ENCODE measurements around the gene OR2H1. TPM values are rescaled to one million over a fixed set of nuclear protein-coding genes. Genes with fewer than 3 reads are reported as not detected.

The OR2H1 gene
- total RNA-seq, 1 donor from 2014 or later: not detected

GRCh38 chr6:29462022-29462421 lies 5.1 kb downstream of the OR2H1 start:
- Mint-ChIP-seq H3K36me3 (ENCODE audit: low read depth) (no peaks in the 10 kb centered on the region), H3K9me3 (no peaks in the 10 kb centered on the region), H3K4me1 (no peaks in the 10 kb centered on the region), H3K27ac (no peak overlapping the region), H3K27me3 (peaks cover 14% of the 10 kb centered on the region), H3K4me3 (no peak overlapping the region)
- no peak for DNase-seq
- intact Hi-C loops (cut with micrococcal nuclease): no loop called here

- no peak for DNase-seq
- Mint-ChIP-seq H3K27ac (no peak overlapping the region), H3K4me3 (no peak overlapping the region), H3K4me1 (no peaks in the 10 kb centered on the region), H3K27me3 (peaks cover 11% of the 10 kb centered on the region), H3K36me3 (ENCODE audit: low read depth) (no peaks in the 10 kb centered on the region), H3K9me3 (no peaks in the 10 kb centered on the region)
- intact Hi-C loops (cut with micrococcal nuclease): no loop called here
These were observed 8.3 kb downstream of the OR2H1 start for GRCh38 chr6:29465279-29465678.

GRCh38 chr6:29465801-29466200 lies 8.8 kb downstream of the OR2H1 start:
- H3K27me3 Mint-ChIP-seq: peaks cover 11% of the 10 kb centered on the region
- H3K9me3 Mint-ChIP-seq: no peaks in the 10 kb centered on the region
- H3K27ac Mint-ChIP-seq: no peak overlapping the region
- no peak overlapping the region for H3K4me3 Mint-ChIP-seq
- H3K36me3 Mint-ChIP-seq (ENCODE audit: low read depth): no peaks in the 10 kb centered on the region
- DNase-seq: no peak
- intact Hi-C loops (cut with micrococcal nuclease): no loop called here
- H3K4me1 Mint-ChIP-seq: no peaks in the 10 kb centered on the region

GRCh38 chr6:29466241-29466640 lies 9.3 kb downstream of the OR2H1 start:
- peaks cover 8% of the 10 kb centered on the region for H3K27me3 Mint-ChIP-seq
- no peak overlapping the region for H3K27ac Mint-ChIP-seq
- H3K9me3 Mint-ChIP-seq: no peaks in the 10 kb centered on the region
- intact Hi-C loops (cut with micrococcal nuclease): no loop called here
- no peaks in the 10 kb centered on the region for H3K36me3 Mint-ChIP-seq (ENCODE audit: low read depth)
- H3K4me3 Mint-ChIP-seq: no peak overlapping the region
- no peaks in the 10 kb centered on the region for H3K4me1 Mint-ChIP-seq
- no peak for DNase-seq

- H3K36me3 Mint-ChIP-seq (ENCODE audit: low read depth): no peaks in the 10 kb centered on the region
- no peak overlapping the region for H3K4me3 Mint-ChIP-seq
- no peaks in the 10 kb centered on the region for H3K9me3 Mint-ChIP-seq
- H3K27me3 Mint-ChIP-seq: peaks cover 6% of the 10 kb centered on the region
- intact Hi-C loops (cut with micrococcal nuclease): no loop called here
- DNase-seq: peak; percentile 18
- no peak overlapping the region for H3K27ac Mint-ChIP-seq
- no peaks in the 10 kb centered on the region for H3K4me1 Mint-ChIP-seq
These were observed 18.0 kb downstream of the OR2H1 start for GRCh38 chr6:29474996-29475395.

- H3K4me1 Mint-ChIP-seq: no peaks in the 10 kb centered on the region
- H3K9me3 Mint-ChIP-seq: no peaks in the 10 kb centered on the region
- peaks cover 9% of the 10 kb centered on the region for H3K27me3 Mint-ChIP-seq
- H3K4me3 Mint-ChIP-seq: no peak overlapping the region
- intact Hi-C loops (cut with micrococcal nuclease): no loop called here
- DNase-seq: no peak
- no peaks in the 10 kb centered on the region for H3K36me3 Mint-ChIP-seq (ENCODE audit: low read depth)
- H3K27ac Mint-ChIP-seq: no peak overlapping the region
These were observed 21.0 kb downstream of the OR2H1 start for GRCh38 chr6:29477923-29478450.

GRCh38 chr6:29478740-29479139 lies 21.8 kb downstream of the OR2H1 start:
- no peak for DNase-seq
- H3K4me1 Mint-ChIP-seq: no peaks in the 10 kb centered on the region
- H3K36me3 Mint-ChIP-seq (ENCODE audit: low read depth): no peaks in the 10 kb centered on the region
- no peaks in the 10 kb centered on the region for H3K9me3 Mint-ChIP-seq
- intact Hi-C loops (cut with micrococcal nuclease): no loop called here
- H3K27ac Mint-ChIP-seq: no peak overlapping the region
- no peak overlapping the region for H3K4me3 Mint-ChIP-seq
- peaks cover 7% of the 10 kb centered on the region for H3K27me3 Mint-ChIP-seq

GRCh38 chr6:29479560-29479959 lies 22.6 kb downstream of the OR2H1 start:
- H3K4me3 Mint-ChIP-seq: no peak overlapping the region

GRCh38 chr6:29483186-29483585 lies 26.2 kb downstream of the OR2H1 start:
- Mint-ChIP-seq H3K27me3 (peaks cover 10% of the 10 kb centered on the region), H3K36me3 (ENCODE audit: low read depth) (no peaks in the 10 kb centered on the region), H3K4me1 (no peaks in the 10 kb centered on the region), H3K4me3 (no peak overlapping the region), H3K9me3 (no peaks in the 10 kb centered on the region), H3K27ac (no peak overlapping the region)
- intact Hi-C loops (cut with micrococcal nuclease): no loop called here
- DNase-seq: no peak

More at GRCh38 chr6:29479560-29479959, 22.6 kb downstream of the OR2H1 start:
- no peaks in the 10 kb centered on the region for H3K9me3 Mint-ChIP-seq
- H3K4me1 Mint-ChIP-seq: no peaks in the 10 kb centered on the region
- intact Hi-C loops (cut with micrococcal nuclease): no loop called here
- DNase-seq: no peak
- no peaks in the 10 kb centered on the region for H3K36me3 Mint-ChIP-seq (ENCODE audit: low read depth)
- H3K27ac Mint-ChIP-seq: no peak overlapping the region
- H3K27me3 Mint-ChIP-seq: peaks cover 7% of the 10 kb centered on the region

- Mint-ChIP-seq H3K4me3 (no peak overlapping the region), H3K4me1 (no peaks in the 10 kb centered on the region), H3K27me3 (peaks cover 10% of the 10 kb centered on the region), H3K27ac (no peak overlapping the region), H3K9me3 (no peaks in the 10 kb centered on the region), H3K36me3 (ENCODE audit: low read depth) (no peaks in the 10 kb centered on the region)
- DNase-seq: no peak
- intact Hi-C loops (cut with micrococcal nuclease): no loop called here
These were observed 26.8 kb downstream of the OR2H1 start for GRCh38 chr6:29483735-29484134.

- no peak overlapping the region for H3K4me3 Mint-ChIP-seq
- no peak for DNase-seq
- H3K9me3 Mint-ChIP-seq: no peaks in the 10 kb centered on the region
- H3K27me3 Mint-ChIP-seq: peaks cover 16% of the 10 kb centered on the region
- no peak overlapping the region for H3K27ac Mint-ChIP-seq
- no peaks in the 10 kb centered on the region for H3K4me1 Mint-ChIP-seq
- H3K36me3 Mint-ChIP-seq (ENCODE audit: low read depth): no peaks in the 10 kb centered on the region
- intact Hi-C loops (cut with micrococcal nuclease): no loop called here
These were observed 29.6 kb downstream of the OR2H1 start for GRCh38 chr6:29486577-29486976.

GRCh38 chr6:29487131-29487530 lies 30.2 kb downstream of the OR2H1 start:
- Mint-ChIP-seq H3K27me3 (peaks cover 14% of the 10 kb centered on the region), H3K4me3 (no peak overlapping the region), H3K9me3 (no peaks in the 10 kb centered on the region)

GRCh38 chr6:29487660-29488059 lies 30.7 kb downstream of the OR2H1 start, which contains the start of gene MAS1L:
Gene MAS1L, minus strand, starts transcription at chr6:29487956. Its CDS starts 54 bp downstream, at chr6:29487902.
- H3K27ac Mint-ChIP-seq: no peak within 1 kb of the TSS
- no peak within 1 kb of the TSS for H3K4me3 Mint-ChIP-seq
- no peaks in the 10 kb centered on the region for H3K4me1 Mint-ChIP-seq
- no peaks in the 10 kb centered on the region for H3K9me3 Mint-ChIP-seq
- H3K27me3 Mint-ChIP-seq: peaks cover 12% of the 10 kb centered on the region
- H3K36me3 Mint-ChIP-seq (ENCODE audit: low read depth): no peaks in the 10 kb centered on the region
- intact Hi-C loops (cut with micrococcal nuclease): no loop called here
- no peak for DNase-seq

More at GRCh38 chr6:29487131-29487530, 30.2 kb downstream of the OR2H1 start:
- Mint-ChIP-seq H3K27ac (no peak overlapping the region), H3K4me1 (no peaks in the 10 kb centered on the region), H3K36me3 (ENCODE audit: low read depth) (no peaks in the 10 kb centered on the region)
- DNase-seq: no peak
- intact Hi-C loops (cut with micrococcal nuclease): no loop called here

- DNase-seq: no peak
- Mint-ChIP-seq H3K9me3 (no peaks in the 10 kb centered on the region), H3K4me1 (no peaks in the 10 kb centered on the region), H3K4me3 (no peak overlapping the region), H3K27ac (no peak overlapping the region), H3K36me3 (ENCODE audit: low read depth) (no peaks in the 10 kb centered on the region), H3K27me3 (peaks cover 12% of the 10 kb centered on the region)
- intact Hi-C loops (cut with micrococcal nuclease): no loop called here
These were observed 31.9 kb downstream of the OR2H1 start for GRCh38 chr6:29488874-29489273.

- H3K4me3 Mint-ChIP-seq: no peak overlapping the region
- intact Hi-C loops (cut with micrococcal nuclease): no loop called here
These were observed 32.3 kb downstream of the OR2H1 start for GRCh38 chr6:29489286-29489685.

More at GRCh38 chr6:29489286-29489685, 32.3 kb downstream of the OR2H1 start:
- H3K27ac Mint-ChIP-seq: no peak overlapping the region
- H3K36me3 Mint-ChIP-seq (ENCODE audit: low read depth): no peaks in the 10 kb centered on the region
- H3K9me3 Mint-ChIP-seq: no peaks in the 10 kb centered on the region
- DNase-seq: no peak
- H3K4me1 Mint-ChIP-seq: no peaks in the 10 kb centered on the region
- H3K27me3 Mint-ChIP-seq: peaks cover 13% of the 10 kb centered on the region
